ENCODE results near the gene FBXL19.

GRCh38 chr16:30876867-30877266 lies 46.5 kb upstream of the FBXL19 start:
- no peak for TF ChIP-seq CREB1 (IDR thresholded peaks at IDR 0.05)
- TF ChIP-seq CREB1 (CRISPR knock-in tag; IDR thresholded peaks at IDR 0.05), result no peak
- no peak for TF ChIP-seq SIN3A (IDR thresholded peaks at IDR 0.05; ENCODE audit: borderline replicate concordance in 2 of 2, control insufficient read depth in 1 of 2, low read depth in 2 of 2, low read length in 2 of 2)
- no peak for TF ChIP-seq ELF1 (tag; IDR thresholded peaks at IDR 0.05)
- TF ChIP-seq EZH2 (IDR thresholded peaks at IDR 0.05; ENCODE audit: borderline replicate concordance, low read depth, low read length), result no peak
- TF ChIP-seq JUND (IDR thresholded peaks at IDR 0.05; ENCODE audit: borderline replicate concordance, low read depth, low read length), result no peak
- TF ChIP-seq JUND (tag; IDR thresholded peaks at IDR 0.05; ENCODE audit: borderline replicate concordance, low read depth, low read length), result no peak
- TF ChIP-seq FOXJ3 (CRISPR knock-in tag; IDR thresholded peaks at IDR 0.05), result no peak

Data from K562 (cell line).